ENCODE measurements around the gene INPP4B. TPM values are rescaled to one million over a fixed set of nuclear protein-coding genes. Genes with fewer than 3 reads are reported as not detected.

Gene INPP4B
- total RNA-seq, 2 donors from 2014 or later: 8.2 to 16.6 TPM

GRCh38 chr4:142405695-142406498, 440.2 kb downstream of the INPP4B start:
- peaks cover 11% of the 10 kb centered on the region for H3K4me1 ChIP-seq
- no peaks in the 10 kb centered on the region for H3K9me3 ChIP-seq
- intact Hi-C loops (cut with DNase I): no loop called here
- H3K36me3 ChIP-seq (replicated peaks in 1 of 2; ENCODE audit: insufficient read depth in 1 of 2, low read depth in 2 of 2): no peaks in the 10 kb centered on the region
- ATAC-seq (peak; percentile 49), DNase-seq (no peak)
- H3K27me3 ChIP-seq: no peaks in the 10 kb centered on the region
- TF ChIP-seq POLR2A (IDR thresholded peaks at IDR 0.05) (no peak), CTCF (IDR thresholded peaks at IDR 0.05) (no peak)
- no peak overlapping the region for H3K4me3 ChIP-seq
- WGBS, 2 donors: 61 to 72% methylated on average over 5 of the region's 5 CpGs
- H3K27ac ChIP-seq: peak overlapping the region; percentile 43 to 72 (median 60)

- WGBS, 2 donors: 0 to 7% methylated on average over 14 of the region's 14 CpGs
- no peak overlapping the region for H3K4me3 ChIP-seq
- no peaks in the 10 kb centered on the region for H3K36me3 ChIP-seq (replicated peaks in 1 of 2; ENCODE audit: insufficient read depth in 1 of 2, low read depth in 2 of 2)
- ATAC-seq: peak; percentile 74
- DNase-seq: peak; percentile 22 to 50 (median 36)
- peaks cover 11% of the 10 kb centered on the region for H3K4me1 ChIP-seq
- H3K27ac ChIP-seq: peak overlapping the region; percentile 43 to 72 (median 60)
- no peaks in the 10 kb centered on the region for H3K27me3 ChIP-seq
- intact Hi-C loops (cut with DNase I): no loop called here
- H3K9me3 ChIP-seq: no peaks in the 10 kb centered on the region
- TF ChIP-seq POLR2A (IDR thresholded peaks at IDR 0.05) (no peak), CTCF (IDR thresholded peaks at IDR 0.05) (no peak)
Measured at GRCh38 chr4:142405021-142405694, 440.9 kb downstream of the INPP4B start.

- no peaks in the 10 kb centered on the region for H3K36me3 ChIP-seq (replicated peaks in 1 of 2; ENCODE audit: insufficient read depth in 1 of 2, low read depth in 2 of 2)
- intact Hi-C loops (cut with DNase I): no loop called here
- WGBS, 2 donors: 62 to 70% methylated on average over 3 of the region's 3 CpGs
- TF ChIP-seq POLR2A (IDR thresholded peaks at IDR 0.05) (no peak), CTCF (IDR thresholded peaks at IDR 0.05) (no peak)
- H3K27ac ChIP-seq: no peak overlapping the region
- DNase-seq: no peak
- ATAC-seq: peak; percentile 24
- peaks cover 11% of the 10 kb centered on the region for H3K4me1 ChIP-seq
- H3K9me3 ChIP-seq: no peaks in the 10 kb centered on the region
- no peaks in the 10 kb centered on the region for H3K27me3 ChIP-seq
- no peak overlapping the region for H3K4me3 ChIP-seq
Measured at GRCh38 chr4:142404191-142404611, 441.9 kb downstream of the INPP4B start.

- DNase-seq (peak in 1 of 4 donors; percentile 6), ATAC-seq (no peak)
- H3K4me1 ChIP-seq: peaks cover 11% of the 10 kb centered on the region
- TF ChIP-seq POLR2A (IDR thresholded peaks at IDR 0.05) (no peak), CTCF (IDR thresholded peaks at IDR 0.05) (no peak)
- H3K4me3 ChIP-seq: no peak overlapping the region
- no peaks in the 10 kb centered on the region for H3K9me3 ChIP-seq
- H3K27me3 ChIP-seq: no peaks in the 10 kb centered on the region
- no peaks in the 10 kb centered on the region for H3K36me3 ChIP-seq (replicated peaks in 1 of 2; ENCODE audit: insufficient read depth in 1 of 2, low read depth in 2 of 2)
- intact Hi-C loops (cut with DNase I): no loop called here
- peak overlapping the region in 1 of 4 donors; percentile 21 for H3K27ac ChIP-seq
- WGBS, 2 donors: 82 to 93% methylated on average over 2 of the region's 2 CpGs
Measured at GRCh38 chr4:142402900-142403299, 443.2 kb downstream of the INPP4B start.

All from body of pancreas (tissue), 4 donors.